T-helper 9 cell (primary cell): ENCODE measurements around the gene MYT1.

ENCODE experiments used
- DNase-seq: peaks from one replicate; pipeline ENCODE4 v3.0.0-alpha.2; 2020

The MYT1 gene

GRCh38 chr20:64155258-64156135, 8.8 kb upstream of the MYT1 start:
- no peak for DNase-seq

- no peak for DNase-seq
Observed at GRCh38 chr20:64156136-64156885, 7.9 kb upstream of the MYT1 start.

DNA sequence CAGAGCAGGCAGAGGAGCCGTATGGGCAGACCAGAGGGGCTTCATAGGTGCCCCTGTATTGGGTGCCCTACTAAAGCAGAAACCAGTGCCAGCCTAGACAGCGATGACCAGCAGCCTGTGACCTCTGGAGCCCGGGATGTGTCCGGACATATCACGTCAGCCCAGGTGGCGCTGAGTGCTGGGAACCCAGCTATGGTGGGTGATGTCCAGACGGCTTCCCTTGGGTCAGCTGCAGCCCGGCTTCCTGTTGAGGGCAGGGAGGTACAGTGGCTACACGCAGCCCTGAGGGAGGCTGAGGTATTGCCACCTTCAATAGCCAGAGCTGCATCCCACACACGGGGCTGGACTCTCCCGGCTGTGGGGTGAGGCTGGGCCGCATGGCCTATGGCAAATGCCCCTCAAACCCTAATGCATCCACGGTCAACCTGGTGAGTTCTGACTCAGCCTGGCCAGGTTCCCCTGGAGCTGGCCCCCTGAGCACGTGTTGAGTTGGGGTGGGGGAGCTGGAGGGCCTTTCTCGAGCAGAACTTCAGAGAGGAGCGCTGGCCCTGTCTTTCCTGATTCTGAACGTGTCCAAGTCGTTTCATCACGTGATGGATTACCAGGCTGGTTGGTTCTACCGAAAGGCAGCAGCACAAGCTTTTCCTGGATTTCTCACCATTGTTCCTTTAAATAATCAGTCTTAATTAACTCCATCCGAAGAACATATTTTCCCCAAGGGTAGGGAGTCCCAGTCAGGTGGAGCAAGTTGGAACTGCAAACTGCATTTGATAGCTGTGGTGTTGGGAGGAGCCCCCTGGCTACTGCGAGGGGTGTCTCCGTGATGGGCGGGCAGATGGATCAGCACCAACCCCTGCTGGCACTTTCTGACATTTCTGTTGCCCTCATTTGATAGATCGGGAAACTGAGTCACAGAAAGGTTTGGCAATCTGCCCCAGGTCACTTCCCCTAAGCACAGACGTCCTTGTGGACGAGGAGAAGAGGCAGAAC, 7.1 kb upstream of the MYT1 start:
- no peak for DNase-seq

DNA sequence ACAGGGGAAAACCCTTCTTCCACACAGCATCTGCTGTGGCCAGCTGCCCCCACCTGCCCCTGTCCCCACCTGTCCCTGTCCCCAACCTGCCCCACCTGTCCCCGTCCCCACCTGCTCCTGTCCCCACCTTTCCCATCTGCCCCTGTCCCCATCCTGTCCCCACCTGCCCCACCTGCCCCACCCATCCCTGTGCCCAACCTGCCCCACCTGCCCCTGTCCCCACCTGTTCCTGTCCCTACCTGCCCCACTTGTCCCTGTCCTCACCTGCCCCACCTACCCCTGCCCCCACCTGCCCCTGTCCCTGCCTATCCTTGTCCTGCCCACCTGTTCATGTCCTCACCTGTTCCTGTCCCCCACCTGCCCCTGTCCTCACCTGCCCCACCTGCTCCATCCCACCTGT, 6.4 kb upstream of the MYT1 start:
- no peak for DNase-seq

DNA sequence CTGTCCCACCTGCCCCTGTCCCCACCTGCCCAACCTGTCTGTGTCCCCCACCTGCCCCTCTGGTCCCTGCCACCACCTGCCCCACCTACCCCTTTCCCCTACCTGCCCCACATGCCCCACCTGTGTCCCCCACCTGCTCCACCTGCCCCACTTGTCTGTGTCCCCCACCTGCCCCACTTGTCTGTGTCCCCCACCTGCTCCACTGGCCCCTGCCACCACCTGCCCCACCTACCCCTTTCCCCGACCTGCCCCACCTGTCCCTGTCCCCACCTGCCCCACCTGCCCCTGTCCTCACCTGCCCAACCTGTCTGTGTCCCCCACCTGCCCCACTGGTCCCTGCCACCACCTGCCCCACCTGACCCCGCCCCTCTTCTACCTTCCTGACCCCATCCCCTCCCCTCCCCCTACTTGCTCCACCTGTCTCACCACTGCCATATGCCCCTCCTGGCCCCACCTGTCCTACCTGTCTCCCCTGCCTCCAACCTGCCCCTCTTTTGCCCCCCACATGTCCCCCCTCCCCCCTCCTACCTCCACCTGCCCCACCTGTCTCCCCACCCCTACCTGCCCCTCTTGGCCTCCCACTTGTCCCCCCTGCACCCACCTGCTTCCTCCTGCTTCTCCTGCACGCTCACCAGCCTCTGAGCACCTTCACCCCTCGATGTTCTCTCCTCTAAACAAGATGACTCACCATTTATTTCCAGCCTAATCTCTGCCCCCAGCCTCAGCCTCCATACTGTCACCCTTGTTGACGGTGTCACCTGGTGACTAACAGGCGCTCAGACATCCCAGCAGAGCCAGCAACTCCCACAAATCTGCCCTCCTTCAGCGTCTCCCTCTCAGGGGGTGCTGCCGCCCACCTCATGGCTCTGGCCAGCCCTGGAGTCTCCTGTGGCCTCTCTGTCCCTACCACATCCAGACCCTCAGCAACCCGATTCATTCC, 5.6 kb upstream of the MYT1 start:
- no peak for DNase-seq

DNA sequence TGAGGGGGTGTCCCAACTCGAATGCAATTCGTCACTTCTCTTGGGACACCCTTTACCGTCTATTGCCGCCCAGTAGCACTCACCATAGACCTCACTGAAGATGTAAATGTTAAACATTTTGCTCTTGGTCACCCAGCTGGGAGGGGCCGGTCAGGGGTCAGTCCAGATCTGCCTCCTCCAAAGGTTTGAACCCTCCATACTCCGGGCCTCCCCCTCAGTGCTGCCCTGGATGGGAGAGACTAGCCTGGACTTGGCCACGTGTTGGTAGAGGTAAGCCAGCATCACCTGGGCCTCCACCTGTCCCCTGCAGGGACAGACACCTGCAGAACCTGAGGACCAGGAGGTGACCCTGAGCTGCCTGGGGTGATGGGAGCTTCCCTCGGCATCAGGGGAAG, 5.0 kb upstream of the MYT1 start:
- DNase-seq, result no peak

DNA sequence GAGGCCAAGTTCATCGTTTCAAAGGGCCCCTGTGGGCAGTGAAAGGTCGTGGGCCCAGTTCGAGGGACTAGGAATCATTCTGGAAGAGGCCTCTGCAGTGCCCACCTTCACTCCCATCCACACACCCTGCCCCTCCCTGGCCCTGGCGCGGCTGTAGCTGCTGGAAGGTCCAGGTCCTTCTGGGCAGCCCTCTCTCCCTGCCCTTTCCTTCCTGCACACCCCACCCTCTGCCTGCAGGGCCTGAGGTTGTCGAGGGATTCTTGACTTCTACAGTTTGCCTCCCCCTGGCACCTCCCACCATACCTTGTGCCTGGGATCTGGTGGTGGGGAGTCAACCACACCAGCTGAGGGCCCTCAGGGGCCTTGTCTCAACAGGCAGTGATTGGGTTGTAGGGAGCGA, 4.5 kb upstream of the MYT1 start:
- DNase-seq, result no peak

DNA sequence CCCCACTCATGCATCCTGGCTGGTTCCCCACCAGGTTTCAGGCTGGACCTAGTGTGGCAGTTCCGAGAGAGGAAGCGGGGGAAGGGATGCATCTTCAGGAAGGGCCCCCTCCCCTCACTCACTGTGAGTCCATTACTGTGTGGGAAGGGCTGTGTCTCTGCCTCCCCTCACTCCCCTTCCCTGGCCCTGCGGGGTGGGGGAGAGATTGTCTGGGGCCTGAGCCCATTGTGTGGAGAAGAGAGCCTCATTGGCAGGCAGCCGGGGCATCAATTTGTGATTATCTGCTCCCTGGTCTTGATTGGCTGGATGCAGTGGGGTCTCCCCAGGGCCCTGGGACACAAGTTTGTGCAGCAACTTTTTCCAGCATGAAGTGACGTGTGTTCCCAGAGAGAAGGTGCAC, 4.1 kb upstream of the MYT1 start:
- DNase-seq, result no peak

DNA sequence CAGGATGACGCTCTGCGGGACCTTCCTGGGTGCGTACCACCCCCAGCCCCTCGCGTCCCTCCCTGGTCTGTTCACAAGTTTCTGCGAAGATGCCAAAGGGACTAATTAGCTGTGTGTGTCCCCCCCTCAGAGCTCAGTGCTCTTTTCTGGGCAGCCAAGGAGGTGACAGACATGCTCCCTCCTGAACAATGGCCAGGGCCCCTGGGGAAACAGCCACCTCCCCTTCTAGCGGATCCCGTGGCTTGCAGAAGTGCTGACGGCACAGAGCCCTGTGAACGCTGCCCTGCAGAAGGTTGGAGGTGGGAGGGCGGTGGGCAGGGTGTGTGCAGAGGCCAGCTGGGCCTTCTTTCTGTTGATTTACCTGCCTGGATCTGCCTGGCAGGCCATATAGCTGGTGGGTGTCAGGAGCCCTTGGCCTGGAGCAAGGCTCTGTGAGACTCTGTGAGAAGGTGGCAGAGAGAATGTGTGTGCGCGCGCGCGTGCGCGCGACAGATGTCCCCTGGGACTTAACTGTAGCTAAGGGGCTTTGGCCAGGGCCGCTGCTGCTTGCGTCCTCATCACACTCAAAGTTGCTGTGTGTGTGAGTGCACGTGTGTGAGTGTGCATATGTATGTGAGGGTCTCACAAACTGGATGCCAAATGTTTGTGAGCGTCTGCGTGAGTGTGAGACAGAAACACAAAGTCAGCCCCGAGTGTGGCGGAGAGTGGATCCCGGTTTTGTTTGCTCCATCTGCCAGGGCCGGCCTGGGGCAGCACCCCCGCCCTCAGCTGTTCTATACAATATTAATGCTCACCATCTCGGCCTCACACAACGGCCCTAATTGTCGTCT, 3.5 kb upstream of the MYT1 start:
- DNase-seq, result no peak

GRCh38 chr20:64161356-64162238, 2.7 kb upstream of the MYT1 start:
- DNase-seq, result no peak

GRCh38 chr20:64162239-64162910, 1.9 kb upstream of the MYT1 start:
- no peak for DNase-seq

DNA sequence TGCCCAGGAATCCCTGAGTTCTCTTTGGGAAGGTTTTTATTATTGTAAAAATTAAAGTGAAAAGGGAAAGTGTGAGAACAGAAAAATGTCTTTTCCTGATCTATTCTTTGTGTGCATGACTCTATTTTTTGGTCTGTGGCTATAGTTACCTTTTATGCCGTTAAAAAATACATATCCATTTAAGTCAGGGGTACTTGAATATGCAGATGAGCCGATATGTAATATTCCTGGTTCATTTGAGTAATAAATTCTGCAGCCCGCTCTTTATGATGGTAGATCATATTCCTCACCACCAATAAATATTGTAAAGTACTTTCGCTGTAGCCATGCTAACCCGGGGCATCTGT, 503 bp upstream of the MYT1 start:
- DNase-seq, result no peak

- DNase-seq, result no peak
Observed at GRCh38 chr20:64165866-64166600, 1.8 kb downstream of the MYT1 start.

- DNase-seq, result no peak
Observed at GRCh38 chr20:64166721-64167615, 2.7 kb downstream of the MYT1 start.

GRCh38 chr20:64167676-64168075, 3.4 kb downstream of the MYT1 start:
- DNase-seq, result no peak

DNA sequence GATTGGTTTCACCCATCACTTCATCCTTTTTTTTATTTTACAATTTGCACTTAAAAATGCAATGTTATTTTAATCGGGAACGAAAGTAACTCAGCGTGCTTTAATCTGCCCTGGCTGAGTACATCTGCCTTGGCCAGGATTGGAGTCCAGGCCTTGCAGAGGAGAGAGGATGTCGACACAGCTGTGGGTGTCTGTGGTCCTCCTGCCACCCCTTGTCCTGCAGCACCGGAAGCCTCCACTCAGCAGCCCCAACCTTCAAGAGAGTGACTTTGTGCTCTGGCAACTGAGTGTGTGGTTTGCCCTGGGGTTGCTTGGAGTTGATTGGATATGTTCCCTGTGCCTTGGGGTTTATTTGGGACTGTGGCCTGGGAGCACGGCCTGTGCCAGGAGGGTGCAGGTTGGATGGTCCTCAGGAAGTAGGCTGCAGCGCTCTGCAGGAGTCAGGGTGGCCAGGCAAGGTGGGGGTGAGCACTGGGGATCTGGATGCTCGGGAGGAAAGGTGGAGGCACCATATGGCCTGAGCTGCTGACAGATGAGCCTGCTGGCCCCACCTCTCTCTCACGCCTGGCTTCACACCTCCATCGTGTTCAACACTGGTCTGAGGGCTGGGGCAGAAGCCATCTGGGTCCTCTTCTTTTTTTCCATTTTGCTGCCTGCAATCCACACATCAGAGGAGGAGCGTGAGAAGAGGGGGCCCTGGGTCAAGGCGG, 4.3 kb downstream of the MYT1 start:
- no peak for DNase-seq

DNA sequence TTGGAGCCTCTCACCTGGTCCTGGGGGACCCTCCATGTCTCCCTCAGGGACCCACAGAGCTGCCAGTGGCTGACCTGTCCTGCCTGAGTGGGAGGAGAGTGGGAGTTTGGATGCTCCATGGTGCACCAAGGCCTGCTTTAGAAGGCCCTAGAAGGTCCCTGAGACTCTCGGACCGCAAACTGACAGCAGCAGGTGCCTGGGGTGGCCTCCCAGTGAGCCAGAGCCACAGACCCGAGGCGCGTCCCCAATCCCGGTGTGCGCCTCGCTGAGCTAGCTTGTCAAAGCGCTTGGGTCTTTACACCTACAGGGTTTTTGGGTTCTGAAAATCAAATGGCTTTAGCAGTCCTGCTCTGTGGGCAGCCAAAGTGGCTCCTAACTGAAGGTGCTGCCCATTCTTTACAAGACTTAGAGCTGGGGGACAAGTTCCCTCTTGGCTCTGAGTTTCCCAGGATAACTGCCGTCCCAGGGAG, 4.9 kb downstream of the MYT1 start:
- DNase-seq, result no peak
